RWPE2 (cell line): ENCODE measurements around the gene CEP192.

Experiments
- ATAC-seq: fragments of 200-7000 bp; cut with Tn5 transposase; 3 replicates; pipeline ENCODE4 v1.9.1; 2021; ENCODE audit warnings: low read depth
- DNase-seq: peaks from one replicate; pipeline ENCODE4 v3.0.0-alpha.2; 2020; ENCODE audit warnings: low spot score
- H3K27ac ChIP-seq: fragments of 450-650 bp; 2 replicates; pipeline ENCODE4 v1.5.1; 2017; ENCODE audit warnings: mild to moderate bottlenecking; ENCODE audit not compliant: poor library complexity, severe bottlenecking
- H3K27me3 ChIP-seq: fragments of 250-450 bp; sonication (Bioruptor Pico); 2 replicates; pipeline ENCODE4 v1.5.1; 2021; ENCODE audit warnings: mild to moderate bottlenecking, moderate library complexity; ENCODE audit not compliant: insufficient read depth, poor library complexity, severe bottlenecking
- H3K36me3 ChIP-seq: fragments of 250-450 bp; sonication (Bioruptor Pico); 2 replicates; pipeline ENCODE4 v1.5.1; 2020; ENCODE audit warnings: low read depth, mild to moderate bottlenecking, moderate library complexity
- H3K4me1 ChIP-seq: fragments of 250-450 bp; sonication (Bioruptor Pico); 2 replicates; pipeline ENCODE4 v1.5.1; 2021; ENCODE audit warnings: mild to moderate bottlenecking, moderate library complexity; ENCODE audit not compliant: insufficient read depth, poor library complexity, severe bottlenecking
- H3K4me3 ChIP-seq: fragments of 250-450 bp; sonication (Bioruptor Pico); 2 replicates; pipeline ENCODE4 v1.5.1; 2021; ENCODE audit warnings: mild to moderate bottlenecking, moderate library complexity; ENCODE audit not compliant: severe bottlenecking
- H3K9me3 ChIP-seq: fragments of 250-450 bp; sonication (Bioruptor Pico); 2 replicates; pipeline ENCODE4 v1.5.1; 2021; ENCODE audit warnings: mild to moderate bottlenecking, moderate library complexity; ENCODE audit not compliant: severe bottlenecking
- TF ChIP-seq, protein P1 (sequence below): fragments of 450-650 bp; IDR thresholded peaks from one replicate; pipeline ENCODE4 v1.5.1; 2017; ENCODE audit warnings: mild to moderate bottlenecking, moderate library complexity; ENCODE audit not compliant: poor library complexity, severe bottlenecking

The CEP192 gene

DNA sequence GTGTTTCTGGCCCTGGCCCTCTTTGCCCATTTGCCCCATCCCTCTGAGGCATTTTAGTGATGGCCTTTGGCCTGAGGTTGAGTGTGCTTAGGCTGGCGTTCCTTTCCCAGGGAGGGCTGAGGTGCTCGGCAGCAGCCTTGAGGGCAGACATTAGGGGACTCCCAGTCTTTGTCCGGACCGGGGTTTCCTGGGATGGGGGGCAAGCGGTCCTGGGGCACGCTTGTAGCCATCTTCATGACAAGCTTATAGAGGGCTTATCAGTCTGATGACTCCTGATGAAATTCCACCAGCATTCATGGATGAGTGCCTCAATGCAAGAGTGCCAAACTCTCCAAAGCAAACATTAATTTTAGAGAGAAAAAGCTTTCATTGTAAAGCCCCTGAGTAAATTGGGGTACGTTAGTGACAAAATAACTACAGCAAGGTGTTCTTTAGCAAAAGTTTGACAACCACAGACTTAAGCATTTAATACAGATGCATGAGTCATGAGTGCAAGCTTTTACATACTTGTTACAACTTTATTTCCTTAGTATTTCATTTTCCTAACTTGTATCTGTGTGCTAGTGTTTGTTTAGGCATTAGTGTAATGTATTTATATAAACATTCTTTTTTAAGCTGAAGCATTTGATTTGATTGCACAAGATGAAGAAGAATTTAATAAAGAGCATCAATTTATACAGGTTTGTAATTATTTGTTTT is 45.6 kb downstream of the CEP192 start:
- no peaks in the 10 kb centered on the region for H3K4me1 ChIP-seq
- H3K4me3 ChIP-seq, result no peak overlapping the region
- no peaks in the 10 kb centered on the region for H3K9me3 ChIP-seq
- no peak for ATAC-seq
- no peak overlapping the region for H3K27ac ChIP-seq
- no peaks in the 10 kb centered on the region for H3K27me3 ChIP-seq
- TF ChIP-seq, protein P1, sequence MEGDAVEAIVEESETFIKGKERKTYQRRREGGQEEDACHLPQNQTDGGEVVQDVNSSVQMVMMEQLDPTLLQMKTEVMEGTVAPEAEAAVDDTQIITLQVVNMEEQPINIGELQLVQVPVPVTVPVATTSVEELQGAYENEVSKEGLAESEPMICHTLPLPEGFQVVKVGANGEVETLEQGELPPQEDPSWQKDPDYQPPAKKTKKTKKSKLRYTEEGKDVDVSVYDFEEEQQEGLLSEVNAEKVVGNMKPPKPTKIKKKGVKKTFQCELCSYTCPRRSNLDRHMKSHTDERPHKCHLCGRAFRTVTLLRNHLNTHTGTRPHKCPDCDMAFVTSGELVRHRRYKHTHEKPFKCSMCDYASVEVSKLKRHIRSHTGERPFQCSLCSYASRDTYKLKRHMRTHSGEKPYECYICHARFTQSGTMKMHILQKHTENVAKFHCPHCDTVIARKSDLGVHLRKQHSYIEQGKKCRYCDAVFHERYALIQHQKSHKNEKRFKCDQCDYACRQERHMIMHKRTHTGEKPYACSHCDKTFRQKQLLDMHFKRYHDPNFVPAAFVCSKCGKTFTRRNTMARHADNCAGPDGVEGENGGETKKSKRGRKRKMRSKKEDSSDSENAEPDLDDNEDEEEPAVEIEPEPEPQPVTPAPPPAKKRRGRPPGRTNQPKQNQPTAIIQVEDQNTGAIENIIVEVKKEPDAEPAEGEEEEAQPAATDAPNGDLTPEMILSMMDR, result no peak
- H3K36me3 ChIP-seq, result peaks cover 44% of the 10 kb centered on the region
- no peak for DNase-seq

DNA sequence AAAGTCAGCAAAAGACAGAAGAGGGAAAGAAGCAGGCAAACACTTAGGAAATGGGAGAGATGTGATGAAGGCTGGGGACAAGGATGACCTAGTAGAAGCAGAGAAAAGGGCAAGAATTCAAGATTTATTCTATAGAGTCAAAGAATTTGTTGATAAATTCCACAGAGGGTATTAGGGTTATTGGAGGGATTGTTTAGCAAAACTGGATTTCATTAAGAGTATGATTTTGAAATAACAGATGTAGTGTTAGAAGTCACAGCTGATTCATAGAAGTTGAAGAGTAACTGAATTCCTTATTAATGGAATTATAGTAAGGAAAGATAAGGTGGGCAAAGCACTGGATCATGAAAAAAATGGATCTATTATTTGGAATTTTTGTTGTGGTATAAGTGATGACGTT is 48.6 kb downstream of the CEP192 start:
- Histone ChIP-seq H3K27me3 (no peaks in the 10 kb centered on the region), H3K9me3 (no peaks in the 10 kb centered on the region), H3K4me3 (no peak overlapping the region), H3K27ac (no peak overlapping the region), H3K4me1 (no peaks in the 10 kb centered on the region), H3K36me3 (peaks cover 56% of the 10 kb centered on the region)
- ATAC-seq (no peak), DNase-seq (no peak)
- TF ChIP-seq, protein P1, result no peak

GRCh38 chr18:13043066-13043465 is 51.9 kb downstream of the CEP192 start:
- ATAC-seq (no peak), DNase-seq (no peak)
- TF ChIP-seq, protein P1, result no peak
- Histone ChIP-seq H3K27ac (no peak overlapping the region), H3K9me3 (no peaks in the 10 kb centered on the region), H3K4me1 (no peaks in the 10 kb centered on the region), H3K36me3 (peaks cover 66% of the 10 kb centered on the region), H3K27me3 (no peaks in the 10 kb centered on the region), H3K4me3 (no peak overlapping the region)

- peaks cover 85% of the 10 kb centered on the region for H3K36me3 ChIP-seq
- TF ChIP-seq, protein P1, result no peak
- no peaks in the 10 kb centered on the region for H3K9me3 ChIP-seq
- H3K27ac ChIP-seq, result no peak overlapping the region
- no peaks in the 10 kb centered on the region for H3K27me3 ChIP-seq
- ATAC-seq (no peak), DNase-seq (no peak)
- H3K4me3 ChIP-seq, result no peak overlapping the region
- no peaks in the 10 kb centered on the region for H3K4me1 ChIP-seq
These were observed 57.0 kb downstream of the CEP192 start for GRCh38 chr18:13048061-13048595.

DNA sequence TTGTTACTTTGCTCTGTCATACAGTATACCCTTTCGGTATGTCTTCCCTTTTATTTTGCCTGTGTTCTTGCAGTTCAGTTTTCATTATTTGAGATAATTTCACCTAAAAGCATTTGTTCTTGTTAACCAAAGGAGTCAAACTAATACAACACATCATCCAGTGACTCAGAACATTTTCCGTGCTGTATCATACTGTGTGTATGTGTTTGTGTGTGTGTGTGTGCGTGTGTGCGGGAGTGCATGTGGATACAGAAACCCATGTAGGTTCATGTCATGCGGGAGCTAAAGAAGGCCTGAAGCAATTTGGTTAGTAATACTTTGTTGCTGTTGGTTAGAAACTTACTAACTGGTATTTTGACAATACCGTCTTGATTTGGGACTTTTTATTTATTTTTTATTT is 60.0 kb downstream of the CEP192 start:
- TF ChIP-seq, protein P1, result no peak
- no peaks in the 10 kb centered on the region for H3K9me3 ChIP-seq
- no peak overlapping the region for H3K4me3 ChIP-seq
- no peak overlapping the region for H3K27ac ChIP-seq
- DNase-seq (no peak), ATAC-seq (no peak)
- peaks cover 89% of the 10 kb centered on the region for H3K36me3 ChIP-seq
- no peaks in the 10 kb centered on the region for H3K27me3 ChIP-seq
- no peaks in the 10 kb centered on the region for H3K4me1 ChIP-seq
